Peyer's patch (tissue), 4 donors: ENCODE results near the gene FBXW7. TPM values are rescaled to one million over a fixed set of nuclear protein-coding genes. Genes with fewer than 3 reads are reported as not detected.

Experiments
- DNase-seq, 3 donors: peaks; one replicate each; pipeline ENCODE4 v3.0.0-alpha.2; 2017 to 2019
- H3K27ac ChIP-seq, 4 donors: fragments of 200-600 bp; sonication (generic); one replicate each; pipeline ENCODE4 v1.5.1; 2016 to 2019
- H3K27me3 ChIP-seq, 2 donors: fragments of 200-600 bp; sonication (generic); one replicate each; pipeline ENCODE4 v1.5.1; 2019
- H3K36me3 ChIP-seq, 3 donors: fragments of 200-600 bp; sonication (generic); one replicate each; pipeline ENCODE4 v1.5.1; 2016 to 2019
- H3K4me1 ChIP-seq, 4 donors: fragments of 200-600 bp; sonication (generic); one replicate each; pipeline ENCODE4 v1.5.1; 2016 to 2019
- H3K4me3 ChIP-seq, 4 donors: fragments of 200-600 bp; sonication (generic); 1 replicate in 3 of 4; 2 replicates in 1 of 4; pipeline ENCODE4 v1.5.1; 2016 to 2019; ENCODE audit warnings: mild to moderate bottlenecking in 1 of 4
- H3K9me3 ChIP-seq, 4 donors: fragments of 200-600 bp; sonication (generic); one replicate each; pipeline ENCODE4 v1.5.1; 2016 to 2019; ENCODE audit warnings: mild to moderate bottlenecking in 1 of 4
- POLR2A ChIP-seq, 2 donors: fragments of 450-650 bp; IDR thresholded peaks; one replicate each; pipeline ENCODE4 v1.5.1; 2017; ENCODE audit warnings: antibody characterized with exemption in 2 of 2, mild to moderate bottlenecking in 2 of 2, moderate library complexity in 2 of 2
- total RNA-seq, 4 donors: library from RNA; depleted of rRNA; stranded (reverse); fragments of >200 nt; gene quantifications; one replicate each; pipeline ENCODE4 v1.1.0, GENCODE V29; 2016
- TF ChIP-seq, protein P1 (sequence below), 6 experiments: fragments of 450-650 bp in 4 of 6; fragments of 200-600 bp in 2 of 6; sonication (generic) in 1 of 6; IDR thresholded peaks; one replicate each; pipeline ENCODE4 v1.5.1; 2017 to 2019; ENCODE audit warnings: antibody characterized with exemption in 6 of 6, mild to moderate bottlenecking in 3 of 6, moderate library complexity in 1 of 6

Gene FBXW7
- total RNA-seq, 4 donors from 2014 or later, result 33.4 to 120 (median 43.0) TPM

DNA sequence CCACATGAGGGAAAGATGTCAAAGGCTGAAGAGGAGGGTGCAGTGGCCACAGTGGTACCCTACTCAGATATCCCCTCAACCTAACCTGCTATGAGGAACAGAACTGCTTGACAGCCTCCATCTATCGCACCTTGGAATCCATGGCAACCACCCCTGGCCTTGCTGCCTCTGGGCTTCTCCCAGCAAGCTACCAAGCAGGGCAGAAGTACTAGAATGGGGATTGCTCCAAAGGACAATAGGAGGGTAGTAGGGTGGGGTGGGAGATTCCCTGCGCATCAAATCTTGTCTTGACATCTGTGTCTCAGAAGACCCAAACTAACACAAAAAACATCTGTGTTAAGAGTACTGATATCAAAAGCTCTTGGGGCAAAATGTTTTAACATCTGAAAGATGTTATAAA lies 118.2 kb downstream of the FBXW7 start:
- TF ChIP-seq, protein P1, sequence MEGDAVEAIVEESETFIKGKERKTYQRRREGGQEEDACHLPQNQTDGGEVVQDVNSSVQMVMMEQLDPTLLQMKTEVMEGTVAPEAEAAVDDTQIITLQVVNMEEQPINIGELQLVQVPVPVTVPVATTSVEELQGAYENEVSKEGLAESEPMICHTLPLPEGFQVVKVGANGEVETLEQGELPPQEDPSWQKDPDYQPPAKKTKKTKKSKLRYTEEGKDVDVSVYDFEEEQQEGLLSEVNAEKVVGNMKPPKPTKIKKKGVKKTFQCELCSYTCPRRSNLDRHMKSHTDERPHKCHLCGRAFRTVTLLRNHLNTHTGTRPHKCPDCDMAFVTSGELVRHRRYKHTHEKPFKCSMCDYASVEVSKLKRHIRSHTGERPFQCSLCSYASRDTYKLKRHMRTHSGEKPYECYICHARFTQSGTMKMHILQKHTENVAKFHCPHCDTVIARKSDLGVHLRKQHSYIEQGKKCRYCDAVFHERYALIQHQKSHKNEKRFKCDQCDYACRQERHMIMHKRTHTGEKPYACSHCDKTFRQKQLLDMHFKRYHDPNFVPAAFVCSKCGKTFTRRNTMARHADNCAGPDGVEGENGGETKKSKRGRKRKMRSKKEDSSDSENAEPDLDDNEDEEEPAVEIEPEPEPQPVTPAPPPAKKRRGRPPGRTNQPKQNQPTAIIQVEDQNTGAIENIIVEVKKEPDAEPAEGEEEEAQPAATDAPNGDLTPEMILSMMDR (IDR thresholded peaks at IDR 0.05), result no peak
- TF ChIP-seq POLR2A (IDR thresholded peaks at IDR 0.05), result no peak
- Histone ChIP-seq H3K4me3 (no peak overlapping the region), H3K27me3 (no peaks in the 10 kb centered on the region), H3K27ac (no peak overlapping the region), H3K36me3 (no peaks in the 10 kb centered on the region), H3K9me3 (no peaks in the 10 kb centered on the region), H3K4me1 (no peaks in the 10 kb centered on the region)
- no peak for DNase-seq

DNA sequence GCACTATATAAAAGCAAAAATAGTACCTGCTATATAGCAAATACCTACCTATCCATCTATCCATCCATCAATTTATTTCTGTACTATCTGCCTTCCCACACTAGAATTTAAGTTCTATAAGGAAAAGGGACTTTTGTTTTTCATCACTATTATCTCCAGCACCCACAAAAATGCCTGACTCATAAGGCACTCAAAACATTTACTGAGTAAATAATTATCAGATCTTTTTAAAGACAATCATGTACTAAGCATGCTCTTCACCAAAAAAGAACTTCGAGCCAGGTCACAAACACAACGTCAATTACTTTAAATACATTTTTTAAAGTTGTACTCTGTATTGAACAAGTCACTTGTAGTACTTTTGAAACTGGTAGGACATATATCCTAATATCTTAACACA lies 119.9 kb downstream of the FBXW7 start:
- H3K27ac ChIP-seq, result no peak overlapping the region
- DNase-seq, result no peak
- H3K9me3 ChIP-seq, result no peaks in the 10 kb centered on the region
- no peaks in the 10 kb centered on the region for H3K4me1 ChIP-seq
- H3K4me3 ChIP-seq, result no peak overlapping the region
- no peaks in the 10 kb centered on the region for H3K27me3 ChIP-seq
- TF ChIP-seq POLR2A (IDR thresholded peaks at IDR 0.05), result no peak
- TF ChIP-seq, protein P1 (IDR thresholded peaks at IDR 0.05), result no peak
- H3K36me3 ChIP-seq, result no peaks in the 10 kb centered on the region

DNA sequence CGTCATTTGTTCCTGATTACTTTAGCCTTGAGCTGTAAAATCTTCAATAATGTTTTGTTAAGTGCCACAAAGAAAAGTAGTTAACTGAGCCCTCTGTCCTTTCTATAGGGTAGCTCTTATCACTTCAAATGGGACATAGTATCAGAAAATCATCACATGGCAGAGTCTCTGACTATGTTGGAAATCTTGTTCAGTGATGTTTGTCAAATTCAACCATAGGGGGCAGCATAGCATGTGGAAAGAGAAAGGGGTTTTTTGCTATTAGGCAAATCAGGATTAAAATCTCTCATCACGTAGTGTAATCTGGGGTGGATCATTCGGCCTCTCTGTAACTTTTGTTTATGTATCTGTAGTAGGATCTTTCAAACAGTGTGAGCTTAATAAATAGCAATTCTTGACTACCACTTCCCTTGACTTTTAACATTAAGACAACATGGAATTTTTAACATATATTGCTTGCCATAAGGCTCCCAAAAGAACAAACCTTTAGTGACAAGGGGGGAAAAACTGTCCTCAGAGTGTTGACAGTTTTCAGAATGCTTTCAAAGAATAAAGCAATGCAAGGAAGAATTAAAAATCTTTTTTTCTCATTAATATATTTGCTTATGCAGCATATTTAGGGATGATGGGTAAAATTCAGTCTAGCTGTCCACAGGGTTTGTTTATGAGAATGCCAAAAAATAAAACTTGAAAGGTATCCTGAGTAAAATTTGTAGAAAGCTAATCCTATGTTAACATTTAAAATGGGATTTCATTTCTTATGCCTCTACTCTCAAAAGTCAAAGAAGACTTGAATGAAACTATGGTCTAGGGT lies 127.2 kb downstream of the FBXW7 start:
- Histone ChIP-seq H3K4me1 (no peaks in the 10 kb centered on the region), H3K27me3 (no peaks in the 10 kb centered on the region), H3K4me3 (no peak overlapping the region), H3K27ac (no peak overlapping the region), H3K9me3 (no peaks in the 10 kb centered on the region), H3K36me3 (no peaks in the 10 kb centered on the region)
- TF ChIP-seq POLR2A (IDR thresholded peaks at IDR 0.05), result no peak
- TF ChIP-seq, protein P1 (IDR thresholded peaks at IDR 0.05), result peak; percentile 39 to 80 (median 65)
- DNase-seq, result no peak

DNA sequence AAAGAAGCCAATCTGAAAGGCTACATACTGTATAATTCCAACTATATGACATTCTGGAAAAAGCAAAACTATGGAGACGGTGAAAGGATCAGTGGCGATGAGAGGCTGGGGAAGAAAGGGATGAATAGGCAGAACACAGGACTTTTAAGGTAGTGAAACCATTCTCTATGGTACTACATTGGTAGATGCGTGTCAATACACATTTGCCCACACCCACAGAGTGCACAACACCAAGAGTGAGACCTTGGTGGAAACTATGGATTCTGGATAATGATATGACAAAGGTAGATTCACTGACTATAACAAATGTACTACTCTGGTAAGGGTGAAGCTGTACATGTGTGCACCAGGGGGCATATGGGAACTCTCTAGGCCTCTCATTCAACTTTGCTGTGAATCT lies 134.5 kb downstream of the FBXW7 start:
- TF ChIP-seq, protein P1 (IDR thresholded peaks at IDR 0.05), result no peak
- TF ChIP-seq POLR2A (IDR thresholded peaks at IDR 0.05), result no peak
- no peak for DNase-seq
- Histone ChIP-seq H3K36me3 (no peaks in the 10 kb centered on the region), H3K27ac (no peak overlapping the region), H3K27me3 (no peaks in the 10 kb centered on the region), H3K4me3 (no peak overlapping the region), H3K9me3 (no peaks in the 10 kb centered on the region), H3K4me1 (no peaks in the 10 kb centered on the region)

DNA sequence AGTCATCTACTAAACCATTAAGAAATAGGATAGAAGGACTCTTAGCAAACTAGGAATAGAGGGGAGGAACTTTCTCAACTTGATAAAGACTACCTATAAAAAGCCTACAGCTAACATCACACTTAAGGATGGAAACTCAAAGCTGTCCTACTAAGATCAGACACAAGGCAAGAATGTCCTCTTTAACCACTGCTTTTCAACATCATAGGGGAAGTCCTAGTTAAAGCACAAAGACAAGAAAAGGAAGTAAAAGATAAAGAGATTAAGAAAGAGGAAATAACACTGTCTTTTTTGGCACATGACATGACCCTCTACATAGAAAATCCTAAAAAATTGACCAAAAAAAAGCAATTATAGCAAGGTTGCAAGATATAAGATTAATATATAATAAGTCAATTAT lies 136.6 kb downstream of the FBXW7 start:
- H3K27me3 ChIP-seq, result no peaks in the 10 kb centered on the region
- no peak for DNase-seq
- no peaks in the 10 kb centered on the region for H3K36me3 ChIP-seq

More for the DNA sequence above, 136.6 kb downstream of the FBXW7 start:
- Histone ChIP-seq H3K4me1 (no peaks in the 10 kb centered on the region), H3K9me3 (no peaks in the 10 kb centered on the region), H3K4me3 (no peak overlapping the region), H3K27ac (no peak overlapping the region)
- TF ChIP-seq POLR2A (IDR thresholded peaks at IDR 0.05), result no peak
- TF ChIP-seq, protein P1 (IDR thresholded peaks at IDR 0.05), result no peak
